H1 (cell line): ENCODE data around the gene MAGOH. TPM values are rescaled to one million over a fixed set of nuclear protein-coding genes. Genes with fewer than 3 reads are reported as not detected.

ENCODE experiments used
- CTCF ChIA-PET: fragments of 300-600 bp; sonication (Branson Sonifier 250); formaldehyde crosslinking; loops from one replicate; lab custom pipeline; 2021; ENCODE audit not compliant: partially characterized antibody; lab: Charles Lee
- POLR2A ChIA-PET: fragments of 300-600 bp; sonication (Branson Sonifier 250); formaldehyde crosslinking; loops from one replicate; lab custom pipeline; 2021; ENCODE audit warnings: inconsistent platforms; ENCODE audit not compliant: partially characterized antibody; lab: Charles Lee
- DNase-seq, 2 experiments: peaks; one replicate each; pipeline versions ENCODE4 v3.0.0 to v3.0.0-alpha.2; 2010 to 2022; ENCODE audit warnings: low spot score in 2 of 2, low read depth in 1 of 2, mixed read lengths in 1 of 2
- FAIRE-seq: peaks from 2 replicates; lab custom pipeline; 2011; peaks lifted over from hg19 to GRCh38; lab: Jason Lieb, UNC
- H2AFZ ChIP-seq: 2 replicates; pipeline ENCODE4 v1.8.1; 2012; ENCODE audit warnings: low read length, inconsistent platforms
- H2AK5ac ChIP-seq: 2 replicates; pipeline ENCODE4 v1.6.1; 2013; ENCODE audit warnings: low read depth, low read length
- H2BK120ac ChIP-seq: replicated peaks from 2 replicates; pipeline ENCODE3; 2013; ENCODE audit warnings: low read depth, low read length, inconsistent platforms
- H2BK12ac ChIP-seq: 2 replicates; pipeline ENCODE4 v1.6.1; 2013; ENCODE audit warnings: low read depth, low read length
- H2BK15ac ChIP-seq: 2 replicates; pipeline ENCODE4 v1.6.1; 2013; ENCODE audit warnings: low read length
- H2BK20ac ChIP-seq: 2 replicates; pipeline ENCODE4 v1.6.1; 2013; ENCODE audit warnings: low read length
- H2BK5ac ChIP-seq: 2 replicates; pipeline ENCODE4 v1.6.1; 2013; ENCODE audit warnings: low read depth, low read length
- H3K14ac ChIP-seq: 2 replicates; pipeline ENCODE4 v1.6.1; 2013; ENCODE audit warnings: inconsistent platforms; ENCODE audit not compliant: insufficient read length
- H3K18ac ChIP-seq: 2 replicates; pipeline ENCODE4 v1.6.1; 2013; ENCODE audit warnings: low read length; ENCODE audit errors: extremely low read depth
- H3K23ac ChIP-seq: 2 replicates; pipeline ENCODE4 v1.6.1; 2013; ENCODE audit warnings: inconsistent platforms; ENCODE audit not compliant: insufficient read length
- H3K23me2 ChIP-seq: 2 replicates; pipeline ENCODE4 v1.6.1; 2013; ENCODE audit warnings: low read depth, low read length
- H3K27ac ChIP-seq: 2 replicates; pipeline ENCODE4 v1.6.1; 2011; ENCODE audit warnings: low read depth, low read length, inconsistent platforms
- H3K27me3 ChIP-seq, 4 experiments: replicated peaks in 1 of 4; 1 replicate in 1 of 4; 2 replicates in 3 of 4; pipeline versions ENCODE4 v1.6.1 to v1.8.1; 2011 to 2013; ENCODE audit warnings: low read length in 3 of 4, mild to moderate bottlenecking in 3 of 4, inconsistent platforms in 2 of 4, mixed read lengths in 2 of 4, moderate library complexity in 1 of 4; ENCODE audit not compliant: control insufficient read depth in 3 of 4, insufficient read depth in 3 of 4; ENCODE audit errors: extremely low read depth in 1 of 4
- H3K36me3 ChIP-seq, 4 experiments: 2 replicates each; pipeline versions ENCODE4 v1.6.1 to v1.8.1; 2011 to 2013; ENCODE audit warnings: mild to moderate bottlenecking in 4 of 4, low read length in 3 of 4, moderate library complexity in 2 of 4, control low read depth in 1 of 4, inconsistent platforms in 1 of 4; ENCODE audit not compliant: insufficient read depth in 4 of 4, control insufficient read depth in 2 of 4
- H3K4ac ChIP-seq: replicated peaks from 2 replicates; pipeline ENCODE3; 2013; ENCODE audit warnings: low read length, low read depth, mixed read lengths, inconsistent platforms; ENCODE audit not compliant: insufficient read length
- H3K4me1 ChIP-seq, 4 experiments: replicated peaks in 1 of 4; 1 replicate in 1 of 4; 2 replicates in 3 of 4; pipeline versions ENCODE4 v1.6.1 to v1.8.1; 2011 to 2013; ENCODE audit warnings: low read length in 3 of 4, inconsistent platforms in 2 of 4, mixed read lengths in 1 of 4; ENCODE audit not compliant: insufficient read depth in 4 of 4, control insufficient read depth in 3 of 4
- H3K4me2 ChIP-seq, 2 experiments: 2 replicates each; pipeline versions ENCODE4 v1.6.1 to v1.8.1; 2011 to 2013; ENCODE audit warnings: low read depth in 2 of 2, low read length in 2 of 2, control low read depth in 1 of 2, inconsistent platforms in 1 of 2, mild to moderate bottlenecking in 1 of 2; ENCODE audit not compliant: insufficient read depth in 1 of 2
- H3K4me3 ChIP-seq, 4 experiments: fragments of 200-600, 300-600 bp in 1 of 4; sonication (generic), shearing (Covaris generic), sonication (Bioruptor Twin) in 1 of 4; 2 replicates each; pipeline versions ENCODE4 v1.5.1 to v1.8.1; 2011 to 2016; ENCODE audit warnings: low read length in 4 of 4, low read depth in 3 of 4, control low read depth in 2 of 4, inconsistent platforms in 2 of 4, mild to moderate bottlenecking in 2 of 4, mixed read lengths in 1 of 4, moderate library complexity in 1 of 4; ENCODE audit not compliant: insufficient read depth in 2 of 4; ENCODE audit errors: extremely low read depth in 1 of 4
- H3K56ac ChIP-seq: replicated peaks from 2 replicates; pipeline ENCODE3; 2013; ENCODE audit warnings: low read depth, mild to moderate bottlenecking, mixed read lengths, low read length, inconsistent platforms; ENCODE audit not compliant: insufficient read length
- H3K79me1 ChIP-seq: 2 replicates; pipeline ENCODE4 v1.6.1; 2013; ENCODE audit warnings: low read depth, low read length, control low read depth
- H3K79me2 ChIP-seq, 2 experiments: 2 replicates each; pipeline versions ENCODE4 v1.6.1 to v1.8.1; 2012 to 2013; ENCODE audit warnings: low read length in 2 of 2, mild to moderate bottlenecking in 2 of 2, inconsistent platforms in 1 of 2; ENCODE audit not compliant: insufficient read depth in 2 of 2, control insufficient read depth in 1 of 2
- H3K9ac ChIP-seq, 4 experiments: replicated peaks in 1 of 4; 1 replicate in 1 of 4; 2 replicates in 3 of 4; pipeline versions ENCODE4 v1.6.1 to v1.8.1; 2011 to 2013; ENCODE audit warnings: low read depth in 3 of 4, low read length in 3 of 4, control low read depth in 2 of 4, mild to moderate bottlenecking in 2 of 4, moderate library complexity in 2 of 4, inconsistent platforms in 1 of 4; ENCODE audit errors: extremely low read depth in 1 of 4
- H3K9me3 ChIP-seq, 2 experiments: 2 replicates each; pipeline versions ENCODE4 v1.6.1 to v1.8.1; 2012 to 2013; ENCODE audit warnings: mild to moderate bottlenecking in 2 of 2, moderate library complexity in 2 of 2, control low read depth in 1 of 2, inconsistent platforms in 1 of 2, low read depth in 1 of 2, low read length in 1 of 2, mixed read lengths in 1 of 2; ENCODE audit not compliant: insufficient read depth in 2 of 2
- H4K20me1 ChIP-seq, 2 experiments: replicated peaks in 1 of 2; 2 replicates each; pipeline versions ENCODE3 to v1.8.1; 2011 to 2013; ENCODE audit warnings: inconsistent platforms in 2 of 2, low read length in 2 of 2, mild to moderate bottlenecking in 1 of 2; ENCODE audit not compliant: insufficient read depth in 2 of 2, control insufficient read depth in 1 of 2
- H4K5ac ChIP-seq: 2 replicates; pipeline ENCODE4 v1.6.1; 2013; ENCODE audit warnings: low read length, low read depth, mixed read lengths, inconsistent platforms; ENCODE audit not compliant: insufficient read length
- H4K8ac ChIP-seq: 2 replicates; pipeline ENCODE4 v1.8.0; 2013; ENCODE audit warnings: mild to moderate bottlenecking, moderate library complexity, low read length, inconsistent platforms; ENCODE audit not compliant: insufficient read depth; ENCODE audit errors: extremely low read depth
- H4K91ac ChIP-seq: replicated peaks from 2 replicates; pipeline ENCODE3; 2013; ENCODE audit warnings: low read length, mixed read lengths, inconsistent platforms; ENCODE audit not compliant: insufficient read length
- WGBS, 2 experiments: shearing (Covaris generic) in 1 of 2; methylation state at CpG; one replicate each; pipeline versions ENCODE4 v1.1.6 to v1.1.7; 2013 to 2015; ENCODE audit warnings: low lambda C conversion rate in 2 of 2, mixed read lengths in 2 of 2, inconsistent platforms in 1 of 2, low coverage in 1 of 2, missing lambda C conversion rate in 1 of 2; ENCODE audit not compliant: insufficient replicate concordance in 2 of 2, insufficient coverage in 1 of 2, insufficient read length in 1 of 2; ENCODE audit errors: extremely low coverage in 1 of 2, missing lambda C conversion rate in 1 of 2; 5-methylcytosine and 5-hydroxymethylcytosine counted together
- polyA plus RNA-seq, 7 experiments: library from polyadenylated mRNA; depleted of rRNA in 3 of 7; stranded (reverse) in 5 of 7; unstranded in 2 of 7; fragments of >200 nt in 5 of 7; fragments of 200-250 nt in 2 of 7; gene quantifications; 1 replicate in 5 of 7; 2 replicates in 1 of 7; 4 replicates in 1 of 7; pipeline versions ENCODE4 v1.2.1 to v1.2.3, GENCODE V29; 2011 to 2013; ENCODE audit warnings: missing spikeins in 2 of 7, mixed read lengths in 2 of 7
- total RNA-seq: library from RNA; stranded (reverse); fragmentation: NEBNext Ultra II Directional; extraction: Animal tissue kit (Norgen Biotek cat#: 25700); gene quantifications from 2 replicates; pipeline ENCODE4 v1.2.1, GENCODE V29; 2021

MAGOH gene
- total and polyA plus RNA-seq, 2 of the 8 experiments (the other 6 are each of a cell fraction or from before 2014, with no cell fraction given): 46.9 to 74.3 TPM

GRCh38 chr1:53219711-53220110 is 18.6 kb downstream of the MAGOH start:
- Histone ChIP-seq H4K20me1 (no peaks in the 10 kb centered on the region), H2AFZ (no peak overlapping the region), H3K4me1 (peaks cover 0 to 5% (median 1%) of the 10 kb centered on the region in 4 experiments; a peak in 3 of 7 replicates), H4K5ac (no peak overlapping the region), H3K4me3 (peak overlapping the region; percentile 76 to 90 (median 80)), H3K14ac (no peak overlapping the region), H3K27me3 (peaks cover 0 to 2% (median 0%) of the 10 kb centered on the region in 4 experiments; a peak in 1 of 7 replicates), H3K18ac (peak overlapping the region; percentile 6; the same call in 1 of the 2 replicates), H2AK5ac (no peak overlapping the region), H3K4me2 (peak overlapping the region; percentile 76 to 78), H3K79me2 (peaks cover 0 to 10% of the 10 kb centered on the region in 2 experiments; a peak in 1 of 4 replicates), H3K23ac (no peak overlapping the region), H2BK5ac (no peak overlapping the region), H3K9ac (peak overlapping the region in 2 of 4 experiments; percentile 48 to 81; a peak in 2 of 7 replicates), H3K4ac (no peak overlapping the region), H3K79me1 (peaks cover 2% of the 10 kb centered on the region; the same call in 1 of the 2 replicates), H2BK12ac (no peak overlapping the region), H2BK20ac (no peak overlapping the region), H3K36me3 (peaks cover 0 to 28% (median 4%) of the 10 kb centered on the region in 4 experiments; a peak in 5 of 8 replicates), H3K56ac (no peak overlapping the region), H3K27ac (no peak overlapping the region), H3K23me2 (peaks cover 8% of the 10 kb centered on the region; the same call in 1 of the 2 replicates), H3K9me3 (no peaks in the 10 kb centered on the region), H2BK120ac (no peak overlapping the region), H4K8ac (no peak overlapping the region), H4K91ac (no peak overlapping the region), H2BK15ac (no peak overlapping the region)
- DNase-seq: no peak
- ChIA-PET POLR2A (interaction anchor here (0.6 to 7.2 kb wide), 6 partner anchors 10 to 845 kb away, joined by 3 to 62 read pairs (median 4); partner anchors contain the start of gene MAGOH), CTCF (interaction anchor here (0.6 to 1.2 kb wide), 2 partner anchors 9 to 252 kb away, joined by 3 read pairs; no protein-coding TSS in a partner anchor)
- no peak for FAIRE-seq
- 33% methylated on average over 8 of the region's 8 CpGs; no CpG with 5 or more reads in 1 of the 2 experiments for WGBS, 2 experiments
